DMS53 (cell line): ENCODE results near the gene TXNDC15.
"Not testable (repeated sequence)": the region's sequence is repeated elsewhere in the genome, so short reads cannot be mapped to it uniquely, and the experiment has no call there.

Source experiments
- DNase-seq: peaks from one replicate; lab custom pipeline; 2025; lab: John Stamatoyannopoulos, UW

Gene TXNDC15, protein sequence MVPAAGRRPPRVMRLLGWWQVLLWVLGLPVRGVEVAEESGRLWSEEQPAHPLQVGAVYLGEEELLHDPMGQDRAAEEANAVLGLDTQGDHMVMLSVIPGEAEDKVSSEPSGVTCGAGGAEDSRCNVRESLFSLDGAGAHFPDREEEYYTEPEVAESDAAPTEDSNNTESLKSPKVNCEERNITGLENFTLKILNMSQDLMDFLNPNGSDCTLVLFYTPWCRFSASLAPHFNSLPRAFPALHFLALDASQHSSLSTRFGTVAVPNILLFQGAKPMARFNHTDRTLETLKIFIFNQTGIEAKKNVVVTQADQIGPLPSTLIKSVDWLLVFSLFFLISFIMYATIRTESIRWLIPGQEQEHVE

DNA sequence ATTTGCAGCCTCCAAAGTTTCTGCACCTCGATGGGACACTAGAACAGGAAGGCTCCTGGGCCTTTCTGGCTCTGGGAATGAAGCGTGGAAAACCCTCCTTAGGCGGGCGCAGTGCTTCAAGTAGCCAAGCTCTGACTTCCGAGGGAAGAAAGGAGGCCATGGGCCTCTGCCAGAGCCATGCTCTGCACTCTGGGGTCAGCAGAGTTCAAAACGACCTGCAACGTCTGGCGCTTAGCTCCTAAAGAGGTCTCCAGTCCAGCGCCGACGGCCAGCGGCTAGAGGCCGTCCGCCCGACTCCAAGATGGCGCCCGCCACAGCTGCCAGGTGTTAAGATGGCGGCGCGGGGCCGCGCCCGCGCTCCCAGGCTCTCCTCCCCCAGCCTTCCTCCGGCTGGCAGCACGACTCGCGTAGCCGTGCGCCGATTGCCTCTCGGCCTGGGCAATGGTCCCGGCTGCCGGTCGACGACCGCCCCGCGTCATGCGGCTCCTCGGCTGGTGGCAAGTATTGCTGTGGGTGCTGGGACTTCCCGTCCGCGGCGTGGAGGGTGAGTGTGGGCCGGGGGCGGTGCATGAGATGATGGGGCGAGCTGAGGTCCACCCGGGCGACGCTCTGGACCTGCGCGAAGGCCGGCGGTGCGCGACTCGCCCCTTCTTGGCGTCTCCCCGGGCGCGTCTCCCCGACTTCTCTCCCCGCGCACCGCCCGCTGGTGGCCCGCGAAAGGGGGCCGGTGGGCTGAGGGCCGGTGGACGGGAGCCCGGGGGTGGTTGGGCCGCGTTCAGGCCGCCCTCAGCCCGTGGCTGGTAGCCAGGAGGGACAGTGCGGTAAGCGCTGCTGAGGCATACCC, at the start of gene TXNDC15:
Gene TXNDC15 (plus strand): TSS at position 385 of the 844 bp plus-strand sequence. CDS start 57 bp downstream, at position 442.
- DNase-seq = peak; percentile 95

DNA sequence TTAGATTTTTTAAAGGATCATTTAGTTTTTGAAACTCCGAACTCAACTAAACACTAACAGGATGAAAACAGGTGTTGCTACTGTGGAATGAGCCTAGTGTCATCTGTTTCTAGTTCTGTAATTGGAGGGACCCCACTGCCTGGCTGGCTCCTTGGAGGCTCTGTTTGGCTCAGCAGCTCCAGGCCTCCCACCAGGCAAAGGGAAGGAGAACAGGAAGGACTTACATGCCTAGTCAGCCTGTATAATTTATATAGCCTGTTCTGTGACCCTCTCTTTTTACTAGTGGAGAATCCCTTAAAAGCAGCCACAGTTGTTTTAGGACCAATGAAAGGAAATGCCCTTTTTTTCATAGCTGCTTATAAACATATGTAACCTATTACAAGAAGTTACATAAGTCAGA, 49.5 kb upstream of the TXNDC15 start:
- DNase-seq = no peak

DNA sequence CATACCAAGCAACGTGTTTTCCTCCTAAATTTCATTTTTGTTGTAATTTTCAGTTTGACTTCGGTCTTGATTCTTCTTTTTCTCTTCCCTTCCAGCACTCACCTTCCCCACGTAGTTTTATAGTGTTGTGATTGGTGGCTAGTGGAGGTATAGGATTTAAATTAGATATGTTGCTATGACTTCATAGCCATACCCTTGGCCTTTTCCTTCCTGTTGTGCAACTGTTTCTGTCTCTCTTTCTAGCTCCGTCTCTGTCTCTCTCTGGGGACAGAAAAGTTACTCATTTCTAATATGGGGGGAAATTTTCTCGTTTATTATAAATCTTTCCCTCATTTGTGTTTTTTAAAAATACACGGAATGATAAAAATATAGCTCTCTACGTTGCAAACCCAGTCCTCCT, 49.0 kb upstream of the TXNDC15 start:
- no peak for DNase-seq

DNA sequence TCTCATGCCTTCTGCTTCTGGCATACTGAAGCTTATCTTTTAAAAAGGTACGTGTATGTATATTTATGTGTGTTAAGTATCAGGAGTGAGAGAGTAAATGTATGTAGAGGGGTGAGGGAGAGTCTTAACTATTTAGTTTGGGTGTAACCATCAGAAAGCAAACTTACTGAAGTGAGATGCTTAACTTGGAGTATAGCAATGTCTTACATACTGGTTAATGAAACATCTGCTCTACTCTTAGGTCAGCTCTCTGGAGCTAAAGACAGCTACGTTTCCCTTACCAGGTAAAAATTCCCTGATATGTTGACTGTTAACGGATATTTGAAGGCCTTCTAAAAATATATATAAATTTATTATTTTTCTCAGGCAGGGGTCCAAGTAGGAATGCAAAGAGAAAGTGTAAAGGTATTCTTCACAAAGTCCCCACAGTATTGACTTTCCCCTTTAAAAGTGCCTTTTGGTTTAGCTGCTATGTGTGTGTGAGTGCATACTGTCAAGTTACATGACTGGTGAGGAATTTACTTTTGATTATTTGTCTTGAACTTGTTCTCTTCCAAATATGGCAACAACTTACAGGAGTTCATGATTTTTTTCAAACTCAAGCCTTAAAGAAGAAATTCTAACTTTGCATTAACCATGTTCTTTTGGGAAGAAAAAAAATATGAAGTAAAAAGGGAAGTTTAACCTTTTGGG, 40.7 kb upstream of the TXNDC15 start:
- DNase-seq = no peak

DNA sequence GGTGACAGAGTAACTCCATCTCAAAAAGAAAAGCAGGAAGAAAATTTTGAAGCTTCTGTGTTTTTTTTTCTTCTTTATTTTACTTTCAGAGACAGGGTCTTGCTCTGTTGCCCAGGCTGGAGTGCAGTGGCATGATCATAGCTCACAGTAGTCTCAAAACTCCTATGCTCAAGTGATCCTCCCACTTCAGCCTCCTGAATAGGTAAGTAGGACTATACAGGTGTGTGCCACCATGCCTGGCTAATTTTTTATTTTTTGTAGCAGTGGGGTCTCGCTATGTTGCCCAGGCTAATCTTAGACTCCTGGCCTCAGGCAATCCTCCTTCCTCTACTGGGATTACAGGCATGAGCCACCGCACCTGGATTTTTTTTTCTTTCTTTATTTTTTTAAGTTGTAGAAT, 38.5 kb upstream of the TXNDC15 start:
- DNase-seq = no peak

DNA sequence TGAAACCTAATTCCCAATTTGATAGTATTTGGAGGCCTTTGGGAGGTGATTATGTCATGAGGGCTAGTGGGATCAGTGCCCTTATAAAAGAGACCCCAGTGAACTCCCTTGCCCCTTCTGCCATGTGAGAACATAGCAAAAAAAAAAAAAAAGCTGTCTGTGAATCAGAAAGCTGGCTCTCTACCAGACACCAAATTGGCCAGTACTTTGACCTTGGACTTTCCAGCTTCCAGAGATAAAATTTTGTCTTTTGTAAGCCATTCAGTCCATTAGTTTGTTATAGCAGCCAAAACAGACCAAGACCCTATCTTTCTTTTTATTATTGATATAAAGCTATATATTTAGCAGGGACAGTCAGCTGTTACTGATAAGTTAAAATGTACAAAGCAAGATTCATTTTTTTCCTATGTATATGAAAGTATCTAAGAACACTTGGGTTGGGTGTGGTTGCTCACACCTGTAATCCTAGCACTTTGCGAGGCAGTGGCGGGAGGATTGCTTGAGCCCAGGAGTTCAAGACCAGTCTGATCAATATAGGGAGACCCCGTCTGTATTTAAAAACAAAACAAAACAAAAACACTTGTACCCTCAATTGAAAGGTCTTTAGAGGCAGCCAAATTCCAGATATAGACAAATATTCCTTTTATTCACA, 36.5 kb upstream of the TXNDC15 start:
- no peak for DNase-seq

DNA sequence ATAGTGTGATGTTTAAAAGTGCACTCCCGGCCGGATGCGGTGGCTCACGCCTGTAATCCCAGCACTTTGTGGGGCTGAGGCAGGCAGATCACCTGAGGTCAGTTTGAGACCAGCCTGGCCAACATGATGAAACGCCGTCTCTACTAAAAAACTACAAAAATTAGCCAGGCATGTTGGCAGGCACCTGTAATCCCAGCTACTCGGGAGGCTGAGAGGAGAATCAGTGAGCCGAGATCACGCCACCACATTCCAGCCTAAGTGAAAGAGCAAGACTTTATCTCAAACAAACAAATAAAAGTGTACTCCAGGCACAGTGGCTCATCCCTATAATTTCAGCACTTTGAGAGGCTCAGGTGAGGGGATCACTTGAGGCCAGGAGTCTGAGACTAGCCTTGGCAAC, 35.8 kb upstream of the TXNDC15 start:
- not testable (repeated sequence) for DNase-seq

DNA sequence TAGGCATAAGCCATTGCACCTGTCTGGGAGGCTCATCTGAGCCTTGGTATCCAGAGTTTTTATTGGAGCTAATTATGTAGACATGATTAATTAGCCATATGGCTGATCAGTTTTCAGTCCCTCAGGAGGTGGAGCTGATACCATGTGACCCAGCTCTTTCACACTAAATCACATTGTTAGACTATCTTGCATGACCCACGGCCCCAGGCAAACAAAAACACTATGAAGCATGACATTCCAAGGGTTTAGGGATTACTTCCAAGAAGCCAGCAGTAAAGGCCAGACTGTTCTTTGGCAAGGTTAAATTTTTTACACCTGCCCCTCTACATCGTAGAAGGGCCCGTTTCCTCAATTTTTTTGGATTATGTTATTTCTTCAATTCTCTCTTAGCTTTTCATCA, 33.4 kb upstream of the TXNDC15 start:
- DNase-seq = no peak

DNA sequence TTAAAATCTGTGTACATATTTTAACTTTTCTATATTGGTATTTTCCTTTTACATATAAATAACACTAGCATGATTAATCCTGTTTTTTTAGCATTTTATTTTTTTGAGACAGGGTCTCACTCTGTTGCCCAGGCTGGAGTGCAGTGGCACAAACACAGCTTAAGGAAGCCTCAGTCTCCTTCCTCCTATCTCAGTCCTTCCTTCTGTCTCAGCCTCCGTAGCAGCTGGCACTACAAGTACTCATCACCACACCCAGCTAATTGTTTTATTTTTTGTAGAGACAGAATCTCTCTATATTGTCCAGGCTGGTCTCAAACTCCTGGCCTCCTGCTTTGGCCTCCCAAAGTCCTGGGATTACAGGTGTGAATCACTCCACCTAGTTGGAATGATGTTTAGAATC, 29.9 kb upstream of the TXNDC15 start:
- DNase-seq = no peak

DNA sequence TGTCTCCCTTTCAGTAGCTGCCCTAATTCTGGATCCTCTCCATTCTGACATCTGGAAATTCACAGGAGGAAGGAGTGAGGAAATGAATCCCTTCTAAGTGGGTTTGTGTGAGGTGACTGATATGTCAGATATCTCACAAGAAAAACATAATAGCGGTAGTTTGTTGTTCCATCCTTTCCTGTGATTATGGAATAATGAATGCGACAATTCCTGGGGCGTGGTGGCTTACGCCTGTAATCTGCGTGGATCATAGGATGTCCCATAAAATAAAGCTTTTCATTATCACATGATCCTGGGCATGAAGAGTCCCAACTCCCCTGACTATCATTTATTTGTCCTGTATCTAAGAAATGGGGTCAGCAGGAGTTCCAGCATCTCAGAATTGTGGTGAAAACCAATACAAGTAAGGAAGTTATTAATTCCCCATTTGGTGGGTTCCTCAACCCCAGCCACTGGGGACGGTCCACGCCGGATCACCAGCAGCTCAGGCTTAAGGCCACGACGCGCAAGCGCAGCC, 28.8 kb upstream of the TXNDC15 start:
- DNase-seq = no peak

DNA sequence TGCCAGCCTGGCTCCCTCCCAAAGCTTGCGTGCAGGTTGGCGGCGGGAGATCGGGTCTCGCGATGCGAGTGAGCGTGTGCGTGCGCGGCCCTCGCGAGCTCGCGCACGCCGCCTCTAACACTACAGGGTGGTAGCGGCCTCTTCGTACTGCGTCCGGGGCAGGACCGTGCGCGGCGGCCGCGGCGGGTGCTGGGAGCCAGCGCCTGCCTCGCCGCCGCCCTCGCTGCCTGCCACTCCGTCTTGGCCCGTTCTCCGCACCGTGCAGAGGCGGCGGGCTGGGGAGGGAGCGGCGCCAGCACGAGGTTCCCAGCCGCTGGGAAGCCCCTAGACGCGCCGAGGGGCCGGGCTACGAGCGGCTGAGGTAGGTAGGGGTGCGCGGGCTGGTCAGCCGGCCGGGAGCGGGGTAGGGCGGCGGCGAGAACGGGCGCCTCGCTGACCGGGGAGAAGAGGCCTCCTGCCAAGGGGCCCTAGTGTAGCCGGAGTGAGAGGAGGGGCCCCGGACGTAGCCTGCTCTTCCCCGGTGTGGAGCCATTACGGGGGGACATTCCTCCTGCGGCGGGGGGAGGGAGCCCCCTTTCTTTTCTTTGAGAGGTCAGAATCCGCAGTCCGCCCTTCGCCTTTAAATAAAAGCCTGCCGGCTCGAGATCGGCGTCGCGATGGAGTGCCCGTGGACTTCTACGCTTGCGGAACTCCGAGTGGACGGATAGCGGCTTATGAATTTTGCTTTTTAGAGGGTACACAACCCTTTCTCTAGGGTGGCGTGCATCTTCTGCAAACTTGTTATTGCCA, 28.1 kb upstream of the TXNDC15 start, which contains the start of gene C5orf24:
Gene C5orf24 (plus strand): TSS at position 117 of the 789 bp plus-strand sequence. CDS start 8,933 bp downstream, outside the sequence.
- DNase-seq = peak; percentile 99

DNA sequence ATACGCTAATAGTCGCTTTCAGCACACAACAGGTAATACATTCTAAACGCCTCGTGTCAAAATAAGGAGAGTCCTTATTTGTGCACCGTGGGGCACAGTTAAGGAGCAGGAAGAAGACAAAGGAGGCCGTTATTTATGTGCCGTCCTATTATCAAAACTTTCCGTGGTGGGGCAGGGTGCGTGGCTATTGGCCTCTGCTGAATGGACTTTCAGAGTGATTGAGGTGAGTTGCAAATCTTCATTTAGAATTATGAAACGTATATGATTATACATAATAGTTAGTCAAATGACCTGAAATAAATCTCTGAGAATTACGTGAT, 27.6 kb upstream of the TXNDC15 start:
- peak; percentile 70 for DNase-seq

DNA sequence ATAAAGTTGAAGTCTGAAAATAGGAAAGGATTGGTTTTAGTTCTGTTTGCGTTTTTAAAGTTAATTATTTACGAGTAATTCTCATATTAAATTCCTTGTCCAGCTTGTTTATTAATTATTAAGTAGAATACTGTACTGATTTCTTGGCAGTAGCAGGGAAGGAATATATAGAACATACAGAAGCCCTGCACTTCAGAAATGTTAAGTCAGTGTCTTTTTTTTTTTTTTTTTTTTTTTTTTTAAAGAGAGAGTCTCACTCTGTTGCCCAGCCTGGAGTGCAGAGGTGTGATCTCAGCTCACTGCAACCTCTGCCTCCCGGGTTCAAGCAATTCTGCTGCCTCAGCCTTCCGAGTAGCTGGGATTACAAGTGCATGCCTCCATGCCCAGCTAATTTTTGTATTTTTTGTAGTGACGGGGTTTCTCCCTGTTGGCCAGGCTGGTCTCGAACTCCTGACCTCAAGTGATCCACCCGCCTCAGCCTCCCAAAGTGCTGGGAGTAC, 24.7 kb upstream of the TXNDC15 start:
- DNase-seq = not testable (repeated sequence)

DNA sequence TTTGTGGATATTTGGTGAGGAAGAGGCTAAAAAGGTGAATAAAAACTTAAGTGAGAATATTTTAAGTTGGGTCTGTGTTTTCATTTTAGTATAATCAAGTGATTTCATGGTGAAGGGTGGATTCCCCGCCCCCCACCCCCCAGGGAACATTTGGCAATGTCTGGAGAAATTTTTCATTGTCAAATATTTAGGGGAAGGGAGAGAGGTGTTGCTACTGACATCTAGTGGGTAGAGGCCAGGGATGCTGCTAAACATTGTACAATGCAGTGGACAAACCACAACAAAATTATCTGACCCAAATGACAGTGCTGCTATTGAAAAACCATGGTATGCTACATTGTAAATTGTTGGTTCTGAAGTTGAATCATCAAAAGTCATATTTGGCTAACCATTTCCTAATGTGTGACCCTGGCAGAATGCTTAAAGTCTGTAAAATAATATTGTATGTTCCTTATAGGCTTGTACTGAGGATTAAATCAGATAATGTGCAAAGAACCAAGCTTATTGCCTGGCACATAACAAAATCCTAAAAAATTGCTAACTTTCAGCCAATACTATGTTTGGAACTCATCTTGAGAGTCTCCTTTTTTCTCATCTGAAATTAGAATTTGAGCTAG, 22.8 kb upstream of the TXNDC15 start:
- peak; percentile 37 for DNase-seq

DNA sequence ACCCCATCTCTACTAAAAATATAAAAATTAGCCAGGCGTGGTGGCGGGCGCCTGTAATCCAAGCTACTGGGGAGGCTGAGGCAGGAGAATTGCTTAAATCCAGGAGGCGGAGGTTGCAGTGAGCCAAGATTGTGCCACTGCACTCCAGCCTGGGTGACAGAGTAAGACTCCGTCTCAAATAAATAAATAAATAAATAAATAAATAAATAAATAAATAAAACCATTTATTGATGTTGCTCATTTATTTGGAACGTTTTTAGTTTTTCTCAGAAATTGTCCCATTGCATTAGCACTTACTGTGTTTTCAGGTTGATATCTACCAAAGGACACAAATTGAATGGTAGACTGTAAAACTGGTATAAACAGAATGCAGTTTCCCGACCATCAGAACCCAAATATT, 17.7 kb upstream of the TXNDC15 start:
- DNase-seq = not testable (repeated sequence)

DNA sequence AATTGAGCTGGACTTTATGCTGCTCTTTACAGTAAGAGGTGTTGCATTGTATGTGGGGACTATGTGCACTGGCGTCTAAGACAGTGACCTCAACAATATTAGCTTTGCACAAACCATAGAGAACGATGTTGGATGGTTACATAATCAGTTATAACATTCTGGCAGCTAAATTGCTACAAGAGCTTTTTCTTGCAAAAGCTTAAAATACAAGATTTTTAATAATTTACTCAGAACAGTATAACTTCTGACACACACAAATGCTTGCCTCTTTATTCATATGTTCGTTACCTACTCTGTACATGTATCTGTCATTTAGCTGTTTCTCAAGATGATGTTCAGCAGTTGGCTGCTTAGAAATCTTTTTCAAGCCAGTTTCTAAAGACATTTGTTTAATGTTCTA, 16.8 kb upstream of the TXNDC15 start:
- DNase-seq = no peak

DNA sequence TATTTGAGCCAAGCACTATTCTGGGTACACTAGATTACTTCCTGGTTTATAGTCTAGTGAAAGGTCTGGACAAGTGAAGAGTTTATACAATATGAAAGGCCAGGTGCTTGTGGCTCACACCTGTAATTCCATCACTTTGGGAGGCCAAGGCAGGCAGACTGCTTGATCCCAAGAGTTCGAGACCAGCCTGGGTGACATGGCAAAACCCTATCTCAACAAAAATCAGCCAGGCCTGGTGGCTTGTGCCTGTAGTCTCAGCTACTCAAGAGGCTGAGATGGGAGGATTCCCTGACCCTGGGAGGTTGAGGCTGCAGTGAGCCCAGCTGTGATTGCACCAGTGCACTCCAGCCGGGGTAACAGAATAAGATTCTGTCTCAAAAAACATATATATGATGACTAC, 9.5 kb upstream of the TXNDC15 start:
- no peak for DNase-seq

DNA sequence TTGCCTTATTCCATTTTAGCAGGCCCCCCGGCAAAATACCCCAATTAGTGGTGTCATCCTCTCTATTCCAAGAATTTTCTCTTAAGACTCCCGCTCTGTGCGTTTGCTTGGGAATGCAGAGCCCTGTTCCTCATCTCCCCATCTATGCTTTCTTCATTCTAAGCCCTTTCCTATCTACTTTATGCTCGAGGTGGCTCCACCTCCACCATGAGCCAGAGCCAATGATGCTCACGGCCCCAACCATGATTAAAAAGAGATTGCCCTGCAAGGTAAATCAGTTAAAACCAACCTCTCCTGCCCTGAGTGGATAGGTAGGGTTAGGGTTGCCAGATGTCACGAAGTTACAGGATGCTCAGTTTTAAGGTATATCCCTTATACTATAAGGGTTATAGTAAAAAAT, 677 bp upstream of the TXNDC15 start:
- peak; percentile 46 for DNase-seq

DNA sequence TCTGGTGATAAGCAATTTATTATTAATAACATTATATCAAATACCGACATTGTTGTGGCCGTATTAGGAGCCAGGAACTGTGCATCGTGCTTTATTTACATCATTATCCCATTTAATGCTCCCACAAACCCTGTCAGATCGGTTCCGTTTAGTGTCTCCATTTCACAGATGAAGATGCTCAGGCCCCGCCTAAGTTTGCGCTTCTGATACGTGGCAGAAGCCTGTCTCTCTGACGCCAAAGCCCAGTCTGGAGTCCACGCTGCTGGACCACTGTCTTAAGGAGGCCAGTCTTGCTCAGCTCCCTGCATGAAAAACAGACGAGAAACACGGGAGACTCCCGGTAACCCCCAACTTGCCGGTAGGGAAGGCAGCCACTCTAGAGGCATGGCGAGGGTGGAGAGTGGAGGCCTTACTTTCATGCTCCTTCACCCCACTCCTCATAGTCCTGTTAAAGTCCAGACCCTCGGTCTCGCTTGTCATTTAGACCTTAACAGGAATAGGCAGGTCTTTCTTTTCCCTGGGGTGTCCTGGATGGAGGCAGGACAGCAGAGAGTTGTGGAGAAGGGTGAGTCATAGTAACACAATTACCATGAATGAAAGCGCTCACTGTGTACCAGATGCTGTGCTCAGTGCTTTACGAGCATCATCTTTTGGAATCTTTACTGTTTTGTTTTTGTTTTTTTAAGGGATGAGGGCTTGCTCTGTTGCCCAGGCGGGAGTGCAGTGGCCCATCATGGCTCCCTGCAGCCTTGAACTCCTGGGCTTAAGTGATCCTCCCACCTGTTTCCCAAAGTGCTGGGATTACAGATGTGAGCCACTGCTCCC, 872 bp downstream of the TXNDC15 start:
- DNase-seq = peak; percentile 68

DNA sequence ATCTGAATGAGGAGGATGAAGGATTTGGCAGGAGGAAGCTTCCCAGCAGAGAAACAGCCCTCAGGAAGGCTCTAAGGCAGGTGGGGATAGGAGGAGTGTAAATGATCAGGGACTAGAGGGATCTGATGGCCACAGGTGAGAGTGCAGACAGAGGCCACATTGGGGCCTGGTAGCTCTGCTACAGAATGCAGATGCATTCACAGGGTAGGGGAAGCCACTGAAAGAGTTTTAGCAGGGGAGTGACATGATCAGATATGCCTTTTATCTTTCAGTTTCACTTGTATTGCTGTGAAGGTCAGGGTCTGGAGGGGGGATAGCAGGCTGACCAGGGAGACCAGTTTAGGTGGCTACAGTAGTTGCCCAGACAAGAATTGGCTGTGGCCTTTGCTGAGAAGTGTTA, 3.0 kb downstream of the TXNDC15 start:
- DNase-seq = no peak
